A549 (cell line): ENCODE data around the gene PRIMA1.

Experiments
- CTCF ChIP-seq: fragments of >200 bp; sonication (Bioruptor Twin); formaldehyde crosslinking; IDR thresholded peaks from 3 replicates; pipeline ENCODE4 v1.5.1; 2016
- EHMT2 ChIP-seq: fragments of 200-600 bp; sonication (generic); IDR thresholded peaks from 2 replicates; pipeline ENCODE4 v1.6.1; 2016; ENCODE audit warnings: antibody characterized with exemption, low read depth, mild to moderate bottlenecking, moderate library complexity
- EP300 ChIP-seq, 2 experiments: fragments of >200 bp; sonication (Bioruptor Twin); formaldehyde crosslinking; IDR thresholded peaks; 2 replicates in 1 of 2; 3 replicates in 1 of 2; pipeline ENCODE4 v1.6.1; 2016 to 2017
- JUN ChIP-seq, 2 experiments: fragments of >200 bp; sonication (Bioruptor Twin); formaldehyde crosslinking; IDR thresholded peaks; 2 replicates in 1 of 2; 3 replicates in 1 of 2; pipeline ENCODE4 v1.6.1; 2016 to 2017
- JUNB ChIP-seq: fragments of >200 bp; sonication (Bioruptor Twin); formaldehyde crosslinking; IDR thresholded peaks from 2 replicates; pipeline ENCODE4 v1.6.1; 2016
- MAFK ChIP-seq: fragments of 450-650 bp; IDR thresholded peaks from 2 replicates; pipeline ENCODE4 v1.6.1; 2014; ENCODE audit not compliant: partially characterized antibody
- MAZ ChIP-seq: fragments of 150-350 bp; IDR thresholded peaks from 2 replicates; pipeline ENCODE4 v1.6.1; 2014; ENCODE audit warnings: antibody characterized with exemption, low read depth, low read length, borderline replicate concordance
- NR3C1 ChIP-seq: fragments of >200 bp; sonication (Bioruptor Twin); formaldehyde crosslinking; IDR thresholded peaks from 3 replicates; pipeline ENCODE4 v1.6.1; 2017
- RCOR1 ChIP-seq: fragments of 150-350 bp; IDR thresholded peaks from 2 replicates; pipeline ENCODE4 v1.6.1; 2014; ENCODE audit warnings: antibody characterized with exemption, low read length, low read depth
- RFX5 ChIP-seq: fragments of 450-650 bp; IDR thresholded peaks from 2 replicates; pipeline ENCODE4 v1.7.1; 2014; ENCODE audit warnings: antibody characterized with exemption, mild to moderate bottlenecking, moderate library complexity
- SREBF2 ChIP-seq: fragments of 450-650 bp; IDR thresholded peaks from 2 replicates; pipeline ENCODE4 v1.6.1; 2014; ENCODE audit warnings: mild to moderate bottlenecking, moderate library complexity
- USF2 ChIP-seq: fragments of 450-650 bp; IDR thresholded peaks from 2 replicates; pipeline ENCODE4 v1.6.1; 2014; ENCODE audit warnings: antibody characterized with exemption
- ZSCAN20 ChIP-seq: fragments of 250-450 bp; sonication (Bioruptor Pico); IDR thresholded peaks from 2 replicates; pipeline ENCODE4 v1.8.0; 2022; ENCODE audit warnings: mild to moderate bottlenecking, moderate library complexity

- TF ChIP-seq CTCF (no peak), SREBF2 (no peak), JUN (IDR thresholded peaks at IDR 0.05) (no peak), EHMT2 (no peak), MAFK (no peak), ZSCAN20 (no peak), RCOR1 (no peak), EP300 (IDR thresholded peaks at IDR 0.05) (no peak), NR3C1 (no peak), USF2 (no peak), MAZ (no peak), JUNB (no peak), RFX5 (no peak)
Observed at GRCh38 chr14:93741556-93742230, 46.6 kb downstream of the PRIMA1 start.
